WTC11 (cell line): Measurements from ENCODE around the gene ZNF276. TPM values are rescaled to one million over a fixed set of nuclear protein-coding genes. Genes with fewer than 3 reads are reported as not detected.

Source experiments
- ATAC-seq: fragments of 200-7000 bp; cut with Tn5 transposase; 2 replicates; pipeline ENCODE4 v1.10.0; 2021; ENCODE audit warnings: mild to moderate bottlenecking, moderate library complexity
- CTCF ChIA-PET: fragments of 300-600 bp; sonication (Branson Sonifier 250); formaldehyde crosslinking; loops from one replicate; lab custom pipeline; 2021; ENCODE audit warnings: antibody characterized with exemption; lab: Charles Lee
- POLR2A ChIA-PET: fragments of 350-600 bp; sonication (Branson Sonifier 250); formaldehyde crosslinking; loops from one replicate; lab custom pipeline; 2021; ENCODE audit warnings: antibody characterized with exemption; lab: Charles Lee
- DNase-seq: peaks from one replicate; pipeline ENCODE4 v3.0.0; 2021; ENCODE audit warnings: low spot score
- H3K27ac Mint-ChIP-seq: 2 replicates; pipeline ENCODE4 v1.8.0; 2021; ENCODE audit warnings: mixed read lengths
- H3K27me3 Mint-ChIP-seq: 2 replicates; pipeline ENCODE4 v1.8.0; 2021; ENCODE audit warnings: low read depth, mild to moderate bottlenecking, moderate library complexity, mixed read lengths
- H3K36me3 Mint-ChIP-seq: 2 replicates; pipeline ENCODE4 v1.8.0; 2021; ENCODE audit warnings: mixed read lengths
- H3K4me1 Mint-ChIP-seq: 2 replicates; pipeline ENCODE4 v1.8.0; 2022; ENCODE audit warnings: mixed read lengths
- H3K4me3 Mint-ChIP-seq: 2 replicates; pipeline ENCODE4 v1.8.0; 2021; ENCODE audit warnings: mild to moderate bottlenecking, moderate library complexity, mixed read lengths
- H3K9me3 Mint-ChIP-seq: 2 replicates; pipeline ENCODE4 v1.8.0; 2021; ENCODE audit warnings: mixed read lengths
- ARID4B ChIP-seq: sonication (generic); formaldehyde crosslinking; IDR thresholded peaks from 2 replicates; pipeline ENCODE4 v1.8.0; 2023; ENCODE audit warnings: missing genetic modification reagents, mild to moderate bottlenecking, borderline replicate concordance
- CBFB ChIP-seq: sonication (generic); formaldehyde crosslinking; IDR thresholded peaks from 2 replicates; pipeline ENCODE4 v1.8.1; 2022; ENCODE audit warnings: mild to moderate bottlenecking, low read depth, missing genetic modification reagents
- CREB1 ChIP-seq: sonication (generic); formaldehyde crosslinking; IDR thresholded peaks from 2 replicates; pipeline ENCODE4 v1.8.0; 2023; ENCODE audit warnings: mild to moderate bottlenecking, missing genetic modification reagents
- E2F1 ChIP-seq: sonication (generic); formaldehyde crosslinking; IDR thresholded peaks from 2 replicates; pipeline ENCODE4 v1.8.0; 2022; ENCODE audit warnings: mild to moderate bottlenecking, missing genetic modification reagents
- E2F5 ChIP-seq: sonication (generic); formaldehyde crosslinking; IDR thresholded peaks from 2 replicates; pipeline ENCODE4 v1.8.1; 2022; ENCODE audit warnings: mild to moderate bottlenecking, moderate library complexity, missing genetic modification reagents
- ERG ChIP-seq: fragments of 250-450 bp; sonication (Bioruptor Pico); IDR thresholded peaks from 2 replicates; pipeline ENCODE4 v1.8.0; 2021; ENCODE audit warnings: mild to moderate bottlenecking
- FOXK1 ChIP-seq: sonication (generic); formaldehyde crosslinking; IDR thresholded peaks from 2 replicates; pipeline ENCODE4 v1.8.0; 2022; ENCODE audit warnings: mild to moderate bottlenecking, moderate library complexity, missing genetic modification reagents
- GABPB1 ChIP-seq: sonication (generic); formaldehyde crosslinking; IDR thresholded peaks from 2 replicates; pipeline ENCODE4 v1.8.1; 2023; ENCODE audit warnings: mild to moderate bottlenecking, missing genetic modification reagents
- KAT7 ChIP-seq: sonication (generic); formaldehyde crosslinking; IDR thresholded peaks from 2 replicates; pipeline ENCODE4 v1.8.1; 2023; ENCODE audit warnings: missing genetic modification reagents, mild to moderate bottlenecking, borderline replicate concordance
- MLX ChIP-seq: sonication (generic); formaldehyde crosslinking; IDR thresholded peaks from 2 replicates; pipeline ENCODE4 v1.8.1; 2023; ENCODE audit warnings: mild to moderate bottlenecking, missing genetic modification reagents, moderate library complexity
- MYBL2 ChIP-seq: sonication (generic); formaldehyde crosslinking; IDR thresholded peaks from 2 replicates; pipeline ENCODE4 v1.8.1; 2023; ENCODE audit warnings: mild to moderate bottlenecking, moderate library complexity, missing genetic modification reagents
- PREB ChIP-seq: sonication (generic); formaldehyde crosslinking; IDR thresholded peaks from 2 replicates; pipeline ENCODE4 v1.8.1; 2022; ENCODE audit warnings: mild to moderate bottlenecking, missing genetic modification reagents, moderate library complexity, borderline replicate concordance
- RORB ChIP-seq: fragments of 250-450 bp; sonication (Bioruptor Pico); IDR thresholded peaks from 2 replicates; pipeline ENCODE4 v1.9.0; 2021; ENCODE audit warnings: mild to moderate bottlenecking
- ZBTB21 ChIP-seq: sonication (generic); formaldehyde crosslinking; IDR thresholded peaks from 2 replicates; pipeline ENCODE4 v1.8.1; 2023; ENCODE audit warnings: mild to moderate bottlenecking, missing genetic modification reagents, borderline replicate concordance
- ZBTB43 ChIP-seq: sonication (generic); formaldehyde crosslinking; IDR thresholded peaks from 2 replicates; pipeline ENCODE4 v1.8.1; 2023; ENCODE audit warnings: mild to moderate bottlenecking, missing genetic modification reagents
- ZMAT4 ChIP-seq: fragments of 250-450 bp; sonication (Bioruptor Pico); IDR thresholded peaks from 2 replicates; pipeline ENCODE4 v1.9.0; 2021; ENCODE audit warnings: mild to moderate bottlenecking
- ZSCAN18 ChIP-seq: fragments of 250-450 bp; sonication (Bioruptor Pico); IDR thresholded peaks from 2 replicates; pipeline ENCODE4 v2.1.2; 2022; ENCODE audit warnings: mild to moderate bottlenecking, moderate library complexity
- total RNA-seq: library from RNA; stranded (reverse); gene quantifications from 3 replicates; pipeline ENCODE4 v1.2.3, GENCODE V29; 2021

The ZNF276 gene
- total RNA-seq, 1 experiment from 2014 or later: 16.6 TPM

GRCh38 chr16:89742948-89743347 lies 21.6 kb downstream of the ZNF276 start (continued):
- TF ChIP-seq KAT7 (no peak), E2F5 (CRISPR knock-in tag) (no peak), ERG (CRISPR knock-in tag) (no peak), MLX (CRISPR knock-in tag) (no peak), FOXK1 (CRISPR knock-in tag) (no peak), RORB (CRISPR knock-in tag) (no peak), CBFB (CRISPR knock-in tag) (no peak), ARID4B (CRISPR knock-in tag) (no peak)

- H3K36me3 Mint-ChIP-seq: peaks cover 72% of the 10 kb centered on the region
- CTCF ChIA-PET: interaction anchor here (2.1 kb wide), 1 partner anchor 39 kb away, joined by 5 read pairs; no protein-coding TSS in a partner anchor
- POLR2A ChIA-PET: no interaction called here
These were observed 23.5 kb downstream of the ZNF276 start for GRCh38 chr16:89744813-89745212.

More at GRCh38 chr16:89744813-89745212, 23.5 kb downstream of the ZNF276 start:
- Mint-ChIP-seq H3K4me1 (no peaks in the 10 kb centered on the region), H3K27me3 (no peaks in the 10 kb centered on the region), H3K9me3 (no peaks in the 10 kb centered on the region), H3K4me3 (no peak overlapping the region)
- ATAC-seq (no peak), DNase-seq (no peak)
- TF ChIP-seq GABPB1 (no peak), MYBL2 (CRISPR knock-in tag) (no peak), CREB1 (CRISPR knock-in tag) (no peak), E2F1 (no peak), ZSCAN18 (CRISPR knock-in tag) (no peak), PREB (CRISPR knock-in tag) (no peak), ZMAT4 (CRISPR knock-in tag) (no peak), ZBTB43 (CRISPR knock-in tag) (no peak), ZBTB21 (CRISPR knock-in tag) (no peak)
- TF ChIP-seq, all 79 proteins: peak for 0
- H3K27ac Mint-ChIP-seq: no peak overlapping the region
